ENCODE results near the gene TCFL5. TPM values are rescaled to one million over a fixed set of nuclear protein-coding genes. Genes with fewer than 3 reads are reported as not detected.

Gene TCFL5
- total and polyA plus RNA-seq, 12 donors = 2.5 to 8.3 (median 6.4) TPM

DNA sequence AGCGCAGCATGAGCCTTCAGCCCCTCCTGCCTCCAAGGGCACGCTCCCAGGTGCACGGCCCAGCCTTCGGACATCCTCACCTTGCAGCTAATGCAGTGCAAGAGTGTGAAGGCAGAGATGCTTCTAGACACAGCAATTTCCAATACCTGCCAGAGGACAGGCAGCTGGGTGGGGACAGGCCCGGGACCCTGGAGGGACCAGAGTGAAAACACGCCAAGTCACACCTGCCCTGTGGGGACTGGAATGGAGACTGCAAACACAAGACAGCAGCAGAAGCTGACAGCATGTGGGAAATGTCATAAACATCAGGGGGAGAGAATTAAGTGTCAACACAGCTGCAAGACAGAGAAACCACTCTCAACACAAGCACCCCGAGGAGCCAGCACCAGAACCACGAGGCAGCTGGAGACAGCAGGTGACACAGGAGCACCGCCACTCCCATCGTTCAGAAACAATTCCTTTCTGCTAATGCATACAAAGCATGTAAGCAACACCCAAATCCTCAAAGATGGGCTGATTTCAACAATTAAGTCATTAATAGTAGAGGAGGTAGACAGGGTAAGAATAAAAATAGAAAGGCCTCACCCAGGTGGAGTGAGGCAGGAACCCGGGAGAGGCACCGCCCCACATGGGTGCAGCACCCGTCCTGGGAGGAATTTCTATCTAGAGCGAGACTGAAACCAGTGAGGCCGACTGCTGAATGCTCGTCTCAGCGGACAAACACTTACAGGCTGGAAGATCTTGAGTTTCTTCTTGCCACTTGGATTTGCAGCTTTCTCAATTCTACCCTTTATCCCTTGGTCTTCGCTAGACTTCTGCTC, 47.6 kb upstream of the TCFL5 start:
- intact Hi-C loops (cut with DNase I) = no loop called here
- no peak overlapping the region for H3K4me3 ChIP-seq
- TF ChIP-seq, protein P1, sequence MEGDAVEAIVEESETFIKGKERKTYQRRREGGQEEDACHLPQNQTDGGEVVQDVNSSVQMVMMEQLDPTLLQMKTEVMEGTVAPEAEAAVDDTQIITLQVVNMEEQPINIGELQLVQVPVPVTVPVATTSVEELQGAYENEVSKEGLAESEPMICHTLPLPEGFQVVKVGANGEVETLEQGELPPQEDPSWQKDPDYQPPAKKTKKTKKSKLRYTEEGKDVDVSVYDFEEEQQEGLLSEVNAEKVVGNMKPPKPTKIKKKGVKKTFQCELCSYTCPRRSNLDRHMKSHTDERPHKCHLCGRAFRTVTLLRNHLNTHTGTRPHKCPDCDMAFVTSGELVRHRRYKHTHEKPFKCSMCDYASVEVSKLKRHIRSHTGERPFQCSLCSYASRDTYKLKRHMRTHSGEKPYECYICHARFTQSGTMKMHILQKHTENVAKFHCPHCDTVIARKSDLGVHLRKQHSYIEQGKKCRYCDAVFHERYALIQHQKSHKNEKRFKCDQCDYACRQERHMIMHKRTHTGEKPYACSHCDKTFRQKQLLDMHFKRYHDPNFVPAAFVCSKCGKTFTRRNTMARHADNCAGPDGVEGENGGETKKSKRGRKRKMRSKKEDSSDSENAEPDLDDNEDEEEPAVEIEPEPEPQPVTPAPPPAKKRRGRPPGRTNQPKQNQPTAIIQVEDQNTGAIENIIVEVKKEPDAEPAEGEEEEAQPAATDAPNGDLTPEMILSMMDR (IDR thresholded peaks at IDR 0.05) = no peak
- no peaks in the 10 kb centered on the region for H3K27me3 ChIP-seq
- no peak overlapping the region for H3K27ac ChIP-seq
- H3K9me3 ChIP-seq = no peaks in the 10 kb centered on the region
- H3K4me1 ChIP-seq = peaks cover 12 to 39% (median 21%) of the 10 kb centered on the region in 9 donors
- ATAC-seq = no peak
- DNase-seq = no peak
- H3K36me3 ChIP-seq = peaks cover 5 to 100% (median 73%) of the 10 kb centered on the region in 9 donors
- 85 to 88% methylated on average over 18 of the region's 18 CpGs for WGBS, 2 donors

DNA sequence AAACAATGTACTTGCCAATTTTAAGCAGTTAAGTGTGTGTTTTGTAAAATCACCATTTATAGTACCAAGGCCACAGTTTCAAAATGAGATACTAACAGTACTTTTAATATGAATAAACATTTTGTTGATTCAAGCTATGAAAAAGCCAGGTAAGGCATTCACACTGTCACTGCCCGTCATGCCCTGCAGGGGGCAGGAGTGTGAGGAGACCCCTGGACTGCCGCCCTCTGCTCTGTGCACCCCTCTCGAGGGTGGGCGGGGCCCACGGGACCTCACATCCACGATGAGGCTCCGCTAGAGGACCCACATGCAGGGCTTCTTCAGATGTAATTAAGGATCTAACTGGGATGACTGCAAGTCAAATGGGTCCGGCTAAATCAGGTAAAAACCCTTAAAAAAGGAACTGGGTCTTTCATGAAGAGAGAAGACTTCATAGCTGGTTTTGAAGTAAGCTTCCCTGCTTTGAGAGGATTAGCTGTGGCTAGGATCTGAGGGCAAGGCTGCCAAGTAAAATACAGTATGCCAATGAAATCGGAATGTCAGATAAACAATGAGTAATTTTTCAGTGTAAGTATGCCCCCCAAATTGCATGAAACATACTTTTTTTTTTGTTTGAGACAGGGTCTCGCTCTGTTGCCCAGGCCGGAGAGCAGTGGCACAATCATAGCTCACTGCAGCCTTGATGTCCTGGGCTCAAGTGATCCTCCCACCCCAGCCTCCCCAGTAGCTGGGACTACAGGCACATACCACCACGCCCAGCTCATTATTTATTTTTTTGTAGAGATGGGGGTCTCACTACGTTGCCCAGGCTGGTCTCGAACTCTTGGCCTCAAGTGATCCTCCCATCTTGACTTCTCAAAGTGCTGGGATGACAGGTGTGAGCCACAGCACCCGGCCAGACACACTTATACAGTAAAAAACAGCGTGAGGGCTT, 46.0 kb upstream of the TCFL5 start:
- TF ChIP-seq, protein P1 (IDR thresholded peaks at IDR 0.05) = peak in 8 of 9 donors; percentile 23 to 56 (median 40)
- ATAC-seq = no peak

DNA sequence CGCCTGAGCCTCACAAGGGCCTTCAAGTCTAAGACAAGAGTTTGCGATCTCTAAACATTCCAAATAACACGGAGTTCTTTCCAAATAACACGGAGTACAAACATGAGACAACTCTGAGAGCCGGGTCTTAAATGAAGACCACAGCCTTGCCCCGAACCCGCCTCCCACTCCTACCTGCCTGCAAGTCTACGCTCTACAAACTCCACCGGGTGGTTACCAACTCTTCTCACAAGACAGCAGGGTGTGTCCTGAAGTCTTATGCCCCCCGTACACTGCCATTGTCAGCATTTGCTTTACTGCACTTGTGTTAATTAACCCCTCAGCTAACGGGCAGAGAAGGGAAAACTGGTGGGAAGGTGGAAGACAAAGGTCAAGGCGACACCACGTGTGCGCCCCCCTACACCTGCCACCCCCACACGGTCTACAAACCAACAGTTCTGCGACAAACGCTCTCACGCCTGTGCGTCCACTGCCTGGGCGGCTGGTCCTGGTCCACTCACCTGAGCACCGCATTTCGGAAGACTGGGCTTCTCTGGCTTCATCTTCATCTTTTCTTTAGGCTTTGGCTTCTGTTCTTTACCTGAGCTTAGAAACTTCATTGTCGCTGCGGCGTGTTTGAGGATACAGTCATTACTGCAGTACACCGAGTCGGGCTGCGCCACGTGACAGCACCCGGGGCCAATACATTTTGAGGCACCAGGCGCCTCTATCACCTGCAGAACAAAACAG, 45.2 kb upstream of the TCFL5 start:
- peaks cover 5 to 100% (median 83%) of the 10 kb centered on the region in 9 donors for H3K36me3 ChIP-seq
- H3K4me1 ChIP-seq = peaks cover 0 to 20% (median 4%) of the 10 kb centered on the region in 9 donors
- no peak for ATAC-seq
- no peaks in the 10 kb centered on the region for H3K9me3 ChIP-seq
- no peak for DNase-seq
- H3K4me3 ChIP-seq = no peak overlapping the region
- 89 to 92% methylated on average over 31 of the region's 31 CpGs for WGBS, 2 donors
- H3K27ac ChIP-seq = no peak overlapping the region
- intact Hi-C loops (cut with DNase I) = no loop called here
- no peaks in the 10 kb centered on the region for H3K27me3 ChIP-seq
- TF ChIP-seq, protein P1 (IDR thresholded peaks at IDR 0.05) = no peak

More for the DNA sequence above, 46.0 kb upstream of the TCFL5 start:
- H3K36me3 ChIP-seq = peaks cover 5 to 100% (median 83%) of the 10 kb centered on the region in 9 donors
- no peak overlapping the region for H3K27ac ChIP-seq
- intact Hi-C loops (cut with DNase I) = no loop called here
- WGBS, 2 donors = 73 to 75% methylated on average over 16 of the region's 16 CpGs
- no peaks in the 10 kb centered on the region for H3K27me3 ChIP-seq
- DNase-seq = no peak
- peaks cover 0 to 27% (median 6%) of the 10 kb centered on the region in 9 donors for H3K4me1 ChIP-seq
- no peak overlapping the region for H3K4me3 ChIP-seq
- H3K9me3 ChIP-seq = no peaks in the 10 kb centered on the region

Measured in heart right ventricle (tissue), 16 donors.